ENCODE measurements around the gene CSRNP2. TPM values are rescaled to one million over a fixed set of nuclear protein-coding genes. Genes with fewer than 3 reads are reported as not detected.

CSRNP2 gene
- total RNA-seq, 1 experiment from 2014 or later, result 18.9 TPM

DNA sequence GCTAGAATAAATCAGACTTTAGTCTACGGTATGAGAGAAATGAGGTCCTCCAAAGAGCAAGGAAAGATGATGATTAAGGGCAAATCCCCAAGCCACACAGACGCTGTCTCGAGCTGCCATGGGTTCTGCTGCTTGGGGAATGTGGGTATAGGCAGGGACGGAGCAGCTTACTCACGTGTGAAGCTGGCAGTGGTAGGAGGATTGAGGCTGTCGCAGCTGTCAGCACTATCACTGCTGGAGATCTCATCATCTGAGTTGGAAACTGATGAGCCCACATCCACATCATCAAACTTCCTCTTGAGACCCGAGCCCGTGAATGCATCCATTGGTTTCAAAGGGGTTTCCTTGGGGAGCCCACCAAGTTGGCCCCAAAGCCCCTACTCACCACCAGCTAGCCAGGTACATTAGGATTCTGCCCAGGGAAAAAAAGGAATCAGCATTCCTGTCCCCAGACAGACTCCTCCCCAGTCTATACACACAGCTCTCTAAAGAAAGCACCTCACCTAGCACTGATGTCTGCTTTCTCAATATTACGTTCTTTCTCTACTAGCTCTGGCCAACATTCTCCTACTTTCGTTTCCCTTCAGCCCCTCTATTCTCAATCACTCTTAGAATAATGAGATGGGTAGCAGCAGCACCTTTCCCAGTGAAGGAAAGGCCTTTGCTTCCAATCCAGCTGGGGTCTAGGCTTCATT, 7.0 kb downstream of the CSRNP2 start:
- Histone ChIP-seq H3K9me2 (replicated peaks; ENCODE audit: low read length) (no peaks in the 10 kb centered on the region), H2AFZ (ENCODE audit: low read length) (no peak overlapping the region), H3K79me2 (ENCODE audit: low read length) (peaks cover 27% of the 10 kb centered on the region), H4K20me1 (ENCODE audit: low read length) (no peaks in the 10 kb centered on the region), H3K27ac (ENCODE audit: low read length) (no peak overlapping the region), H3K36me3 (ENCODE audit: low read depth, low read length) (peaks cover 15% of the 10 kb centered on the region), H3K4me2 (ENCODE audit: low read length) (no peak overlapping the region), H3K9me3 (ENCODE audit: low read length) (no peaks in the 10 kb centered on the region), H3K4me3 (ENCODE audit: low read length) (no peak overlapping the region), H3K27me3 (ENCODE audit: low read length) (no peaks in the 10 kb centered on the region), H3K4me1 (ENCODE audit: insufficient read depth, low read length) (0 out of 2 replicates have a peak, but pooled peaks cover under 1% of the 10 kb centered on the region), H3K9ac (ENCODE audit: low read length) (no peak overlapping the region), H3F3A (ENCODE audit: low read length, unreplicated experiment) (no peaks in the 10 kb centered on the region)
- DNase-seq (no peak), ATAC-seq (no peak)
- TF ChIP-seq EZH2phosphoT487 (IDR thresholded peaks at IDR 0.05; ENCODE audit: borderline replicate concordance, low read length) (no peak), EZH2 (IDR thresholded peaks at IDR 0.05; ENCODE audit: low read length, unreplicated experiment) (no peak)
- TF ChIP-seq, protein P1, sequence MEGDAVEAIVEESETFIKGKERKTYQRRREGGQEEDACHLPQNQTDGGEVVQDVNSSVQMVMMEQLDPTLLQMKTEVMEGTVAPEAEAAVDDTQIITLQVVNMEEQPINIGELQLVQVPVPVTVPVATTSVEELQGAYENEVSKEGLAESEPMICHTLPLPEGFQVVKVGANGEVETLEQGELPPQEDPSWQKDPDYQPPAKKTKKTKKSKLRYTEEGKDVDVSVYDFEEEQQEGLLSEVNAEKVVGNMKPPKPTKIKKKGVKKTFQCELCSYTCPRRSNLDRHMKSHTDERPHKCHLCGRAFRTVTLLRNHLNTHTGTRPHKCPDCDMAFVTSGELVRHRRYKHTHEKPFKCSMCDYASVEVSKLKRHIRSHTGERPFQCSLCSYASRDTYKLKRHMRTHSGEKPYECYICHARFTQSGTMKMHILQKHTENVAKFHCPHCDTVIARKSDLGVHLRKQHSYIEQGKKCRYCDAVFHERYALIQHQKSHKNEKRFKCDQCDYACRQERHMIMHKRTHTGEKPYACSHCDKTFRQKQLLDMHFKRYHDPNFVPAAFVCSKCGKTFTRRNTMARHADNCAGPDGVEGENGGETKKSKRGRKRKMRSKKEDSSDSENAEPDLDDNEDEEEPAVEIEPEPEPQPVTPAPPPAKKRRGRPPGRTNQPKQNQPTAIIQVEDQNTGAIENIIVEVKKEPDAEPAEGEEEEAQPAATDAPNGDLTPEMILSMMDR (conservative IDR thresholded peaks at IDR 0.05; ENCODE audit: low read depth, low read length), result no peak
- intact Hi-C loops (cut with micrococcal nuclease), result no loop called here
- no TSS peak for BruUV-seq (replicated peaks)
- CTCF ChIA-PET, result no interaction called here
- POLR2A ChIA-PET (ENCODE audit: unreplicated experiment), result no interaction called here

DNA sequence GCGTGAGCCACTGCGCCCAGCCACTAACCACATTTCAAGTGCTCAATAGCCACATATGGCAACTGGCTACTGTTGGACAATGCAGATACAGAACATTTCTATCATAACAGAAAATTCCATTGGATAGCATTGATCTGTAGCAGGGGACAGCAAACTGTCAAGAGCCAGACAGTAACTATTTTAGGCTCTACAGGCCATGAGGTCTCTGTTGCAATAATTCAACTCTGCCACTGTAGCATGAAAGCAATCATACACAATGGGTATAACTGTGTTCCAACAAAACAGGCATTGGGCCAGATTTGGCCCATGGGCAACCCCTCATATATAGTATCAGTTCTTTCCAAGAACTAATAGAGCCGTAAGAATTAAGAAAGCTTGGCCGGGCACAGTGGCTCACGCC, 8.0 kb downstream of the CSRNP2 start:
- no peak overlapping the region for H3K4me3 ChIP-seq (ENCODE audit: low read length)
- H4K20me1 ChIP-seq (ENCODE audit: low read length), result no peaks in the 10 kb centered on the region
- peaks cover 16% of the 10 kb centered on the region for H3K36me3 ChIP-seq (ENCODE audit: low read depth, low read length)
- DNase-seq (no peak), ATAC-seq (no peak)
- CTCF ChIA-PET, result no interaction called here
- H3K79me2 ChIP-seq (ENCODE audit: low read length), result peaks cover 19% of the 10 kb centered on the region
- no peak overlapping the region for H2AFZ ChIP-seq (ENCODE audit: low read length)
- H3K27ac ChIP-seq (ENCODE audit: low read length), result no peak overlapping the region
- H3K4me2 ChIP-seq (ENCODE audit: low read length), result no peak overlapping the region
- no peaks in the 10 kb centered on the region for H3K9me3 ChIP-seq (ENCODE audit: low read length)
- H3F3A ChIP-seq (ENCODE audit: low read length, unreplicated experiment), result no peaks in the 10 kb centered on the region
- no peaks in the 10 kb centered on the region for H3K27me3 ChIP-seq (ENCODE audit: low read length)
- no peak overlapping the region for H3K9ac ChIP-seq (ENCODE audit: low read length)
- H3K9me2 ChIP-seq (replicated peaks; ENCODE audit: low read length), result no peaks in the 10 kb centered on the region
- BruUV-seq (replicated peaks), result no TSS peak
- H3K4me1 ChIP-seq (ENCODE audit: insufficient read depth, low read length), result no peaks in the 10 kb centered on the region
- TF ChIP-seq, protein P1 (conservative IDR thresholded peaks at IDR 0.05; ENCODE audit: low read depth, low read length), result no peak
- no peak for TF ChIP-seq EZH2 (IDR thresholded peaks at IDR 0.05; ENCODE audit: low read length, unreplicated experiment)
- TF ChIP-seq EZH2phosphoT487 (IDR thresholded peaks at IDR 0.05; ENCODE audit: borderline replicate concordance, low read length), result no peak
- POLR2A ChIA-PET (ENCODE audit: unreplicated experiment), result no interaction called here
- intact Hi-C loops (cut with micrococcal nuclease), result no loop called here

DNA sequence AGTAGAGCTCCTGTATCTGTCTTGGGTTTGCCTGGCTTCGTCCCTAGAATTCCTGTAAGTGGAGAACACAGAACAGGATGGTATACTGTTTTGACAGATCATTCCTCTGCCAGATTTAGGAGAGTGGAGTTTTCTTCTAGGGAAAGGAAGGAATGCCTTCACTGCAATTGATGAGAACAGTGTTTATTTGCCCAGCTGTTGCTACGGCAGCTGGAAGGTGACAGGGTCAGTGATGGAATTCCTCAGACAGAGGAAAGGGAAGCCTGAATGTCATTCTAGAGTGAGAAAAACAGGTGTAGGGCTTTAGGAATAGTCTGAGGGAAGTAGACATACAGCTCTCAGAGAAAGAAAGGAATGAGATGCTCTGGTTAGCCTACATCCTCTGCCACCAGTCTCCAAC, 11.7 kb downstream of the CSRNP2 start:
- Histone ChIP-seq H3K27me3 (ENCODE audit: low read length) (no peaks in the 10 kb centered on the region), H3K27ac (ENCODE audit: low read length) (no peak overlapping the region), H3K4me2 (ENCODE audit: low read length) (no peak overlapping the region), H3K9me2 (replicated peaks; ENCODE audit: low read length) (no peaks in the 10 kb centered on the region), H3K4me3 (ENCODE audit: low read length) (no peak overlapping the region), H3K9me3 (ENCODE audit: low read length) (no peaks in the 10 kb centered on the region), H3K79me2 (ENCODE audit: low read length) (0 out of 2 replicates have a peak, but pooled peaks cover 6% of the 10 kb centered on the region), H3K4me1 (ENCODE audit: insufficient read depth, low read length) (no peaks in the 10 kb centered on the region), H3K36me3 (ENCODE audit: low read depth, low read length) (peaks cover 38% of the 10 kb centered on the region), H3F3A (ENCODE audit: low read length, unreplicated experiment) (no peaks in the 10 kb centered on the region), H2AFZ (ENCODE audit: low read length) (no peak overlapping the region), H3K9ac (ENCODE audit: low read length) (no peak overlapping the region), H4K20me1 (ENCODE audit: low read length) (no peaks in the 10 kb centered on the region)
- CTCF ChIA-PET, result no interaction called here
- POLR2A ChIA-PET (ENCODE audit: unreplicated experiment), result no interaction called here
- BruUV-seq (replicated peaks), result no TSS peak
- intact Hi-C loops (cut with micrococcal nuclease), result no loop called here
- DNase-seq (no peak), ATAC-seq (no peak)
- no peak for TF ChIP-seq EZH2 (IDR thresholded peaks at IDR 0.05; ENCODE audit: low read length, unreplicated experiment)
- TF ChIP-seq, protein P1 (conservative IDR thresholded peaks at IDR 0.05; ENCODE audit: low read depth, low read length), result no peak
- no peak for TF ChIP-seq EZH2phosphoT487 (IDR thresholded peaks at IDR 0.05; ENCODE audit: borderline replicate concordance, low read length)

Measured in PC-3 (cell line).